GM19467 (cell line): ENCODE measurements around the gene APOL6.
"Not testable (repeated sequence)": the region's sequence is repeated elsewhere in the genome, so short reads cannot be mapped to it uniquely, and the experiment has no call there.

Source experiments
- ATAC-seq: cut with Tn5 transposase; IDR thresholded peaks from one replicate; pipeline ENCODE4 v1.9.1; 2021; ENCODE audit warnings: mild to moderate bottlenecking, moderate library complexity; ENCODE audit not compliant: unreplicated experiment

APOL6 gene

GRCh38 chr22:35634943-35635540 lies 13.2 kb upstream of the APOL6 start:
- ATAC-seq = no peak

- no peak for ATAC-seq
Observed at GRCh38 chr22:35637254-35637653, 11.0 kb upstream of the APOL6 start.

- no peak for ATAC-seq
Observed at GRCh38 chr22:35638001-35638400, 10.2 kb upstream of the APOL6 start.

- ATAC-seq = no peak
Observed at GRCh38 chr22:35638410-35638809, 9.8 kb upstream of the APOL6 start.

GRCh38 chr22:35641494-35642120 lies 6.6 kb upstream of the APOL6 start:
- no peak for ATAC-seq

- ATAC-seq = no peak
Observed at GRCh38 chr22:35642305-35642741, 5.9 kb upstream of the APOL6 start.

GRCh38 chr22:35643991-35644390 lies 4.3 kb upstream of the APOL6 start:
- no peak for ATAC-seq

GRCh38 chr22:35645646-35646045 lies 2.6 kb upstream of the APOL6 start:
- ATAC-seq = no peak

GRCh38 chr22:35649026-35649553 lies 844 bp downstream of the APOL6 start:
- ATAC-seq = no peak

GRCh38 chr22:35649636-35650250 lies 1.5 kb downstream of the APOL6 start:
- ATAC-seq = no peak

- ATAC-seq = no peak
Observed at GRCh38 chr22:35651085-35651484, 2.8 kb downstream of the APOL6 start.

GRCh38 chr22:35653824-35654223 lies 5.6 kb downstream of the APOL6 start:
- no peak for ATAC-seq

GRCh38 chr22:35656284-35656752 lies 8.1 kb downstream of the APOL6 start:
- no peak for ATAC-seq

- no peak for ATAC-seq
Observed at GRCh38 chr22:35657571-35658312, 9.5 kb downstream of the APOL6 start.

GRCh38 chr22:35660291-35661127 lies 12.3 kb downstream of the APOL6 start:
- no peak for ATAC-seq

- ATAC-seq = no peak
Observed at GRCh38 chr22:35661464-35661863, 13.2 kb downstream of the APOL6 start.

GRCh38 chr22:35662914-35663313 lies 14.7 kb downstream of the APOL6 start:
- no peak for ATAC-seq

- ATAC-seq = no peak
Observed at GRCh38 chr22:35663371-35663770, 15.1 kb downstream of the APOL6 start.

- ATAC-seq = no peak
Observed at GRCh38 chr22:35664955-35665587, 16.8 kb downstream of the APOL6 start.

GRCh38 chr22:35666699-35667098 lies 18.5 kb downstream of the APOL6 start:
- ATAC-seq = not testable (repeated sequence)
